Measurements from ENCODE around the gene SSBP2. TPM values are rescaled to one million over a fixed set of nuclear protein-coding genes. Genes with fewer than 3 reads are reported as not detected.

SSBP2 gene
- total RNA-seq, 1 experiment from 2014 or later = 5.2 TPM

- CTCF ChIA-PET = no interaction called here
- no peaks in the 10 kb centered on the region for H3K4me1 ChIP-seq (ENCODE audit: control insufficient read depth in 1 of 2, insufficient read depth in 2 of 2, low read length in 2 of 2)
- ATAC-seq (no peak), DNase-seq (ENCODE audit: low read depth, low spot score) (no peak)
- no peaks in the 10 kb centered on the region for H3K27me3 ChIP-seq (ENCODE audit: insufficient read depth, low read length)
- TF ChIP-seq SP1 (IDR thresholded peaks at IDR 0.05; ENCODE audit: low read depth) = no peak
- no peak for TF ChIP-seq POLR2AphosphoS5 (IDR thresholded peaks at IDR 0.05; ENCODE audit: low read depth, low read length)
- no peak for TF ChIP-seq CBX3 (IDR thresholded peaks at IDR 0.05; ENCODE audit: low read depth)
- no peak for TF ChIP-seq ATF3 (IDR thresholded peaks at IDR 0.05)
- no peak for TF ChIP-seq CEBPB (IDR thresholded peaks at IDR 0.05; ENCODE audit: low read depth)
- no peak for TF ChIP-seq ZNF274 (IDR thresholded peaks at IDR 0.05; ENCODE audit: low read depth, low read length)
- no peak for TF ChIP-seq FOSL1 (IDR thresholded peaks at IDR 0.05; ENCODE audit: low read depth)
- TF ChIP-seq MAX (IDR thresholded peaks at IDR 0.05) = no peak
- no peak for TF ChIP-seq POLR2A (IDR thresholded peaks at IDR 0.05; ENCODE audit: borderline replicate concordance, extremely low read depth, insufficient read depth, insufficient read length)
- no peak for TF ChIP-seq SIN3A (IDR thresholded peaks at IDR 0.05; ENCODE audit: low read depth)
- TF ChIP-seq EZH2 (IDR thresholded peaks at IDR 0.05) = no peak
- TF ChIP-seq ELF1 (IDR thresholded peaks at IDR 0.05; ENCODE audit: borderline replicate concordance, low read depth) = no peak
- no peak for TF ChIP-seq JUND (IDR thresholded peaks at IDR 0.05)
- no peak for TF ChIP-seq TCF7L2 (IDR thresholded peaks at IDR 0.05; ENCODE audit: borderline replicate concordance, extremely low read depth, insufficient read depth, insufficient read length)
- no peak for TF ChIP-seq SRF (IDR thresholded peaks at IDR 0.05; ENCODE audit: low read depth)
- no peak for TF ChIP-seq RAD21 (IDR thresholded peaks at IDR 0.05; ENCODE audit: low read depth)
- no peak for TF ChIP-seq CTCF (IDR thresholded peaks at IDR 0.05 in 2 of 3, conservative IDR thresholded peaks at IDR 0.05 in 1 of 3; ENCODE audit: borderline replicate concordance in 1 of 3, insufficient read depth in 1 of 3, low read depth in 2 of 3, low read length in 2 of 3)
- no peak for TF ChIP-seq EZH2phosphoT487 (IDR thresholded peaks at IDR 0.05; ENCODE audit: borderline replicate concordance)
- no peak overlapping the region for H3K9ac ChIP-seq (ENCODE audit: low read length)
- H3K4me3 ChIP-seq (replicated peaks in 1 of 2; ENCODE audit: low read depth in 1 of 2, low read length in 2 of 2) = no peak overlapping the region
- H3K27ac ChIP-seq (ENCODE audit: low read depth, low read length) = no peak overlapping the region
- RAD21 ChIA-PET (ENCODE audit: low non-redundant PET in 1 of 2, low total read pairs in 2 of 2, uncharacterized antibody in 2 of 2, unreplicated experiment in 2 of 2) = no interaction called here
- POLR2A ChIA-PET = no interaction called here
- H3K4me2 ChIP-seq (ENCODE audit: low read length) = no peak overlapping the region
- no peaks in the 10 kb centered on the region for H3K9me2 ChIP-seq (ENCODE audit: insufficient read depth)
- no peaks in the 10 kb centered on the region for H3K36me3 ChIP-seq (ENCODE audit: control insufficient read depth in 1 of 2, insufficient read depth in 2 of 2, low read length in 2 of 2)
- no peaks in the 10 kb centered on the region for H3K9me3 ChIP-seq (ENCODE audit: control insufficient read depth in 1 of 2, insufficient read depth in 1 of 2, low read depth in 1 of 2, low read length in 2 of 2)
- H3K79me2 ChIP-seq (ENCODE audit: insufficient read depth, low read length) = no peaks in the 10 kb centered on the region
- H2AFZ ChIP-seq (ENCODE audit: low read depth, low read length, poor library complexity, severe bottlenecking) = no peak overlapping the region
- intact Hi-C loops (cut with micrococcal nuclease) = no loop called here
- no TSS peak for BruUV-seq (replicated peaks)
- H4K20me1 ChIP-seq (ENCODE audit: insufficient read depth) = no peaks in the 10 kb centered on the region
Observed at GRCh38 chr5:81633471-81633870, 117.4 kb downstream of the SSBP2 start.

Data from HCT116 (cell line).